GM18907 (cell line): Measurements from ENCODE around the gene OR4A47.
"Not testable (repeated sequence)": the region's sequence is repeated elsewhere in the genome, so short reads cannot be mapped to it uniquely, and the experiment has no call there.

Source experiments
- ATAC-seq: cut with Tn5 transposase; IDR thresholded peaks from one replicate; pipeline ENCODE4 v1.9.1; 2021; ENCODE audit warnings: mild to moderate bottlenecking, moderate library complexity; ENCODE audit not compliant: unreplicated experiment

OR4A47 gene

DNA sequence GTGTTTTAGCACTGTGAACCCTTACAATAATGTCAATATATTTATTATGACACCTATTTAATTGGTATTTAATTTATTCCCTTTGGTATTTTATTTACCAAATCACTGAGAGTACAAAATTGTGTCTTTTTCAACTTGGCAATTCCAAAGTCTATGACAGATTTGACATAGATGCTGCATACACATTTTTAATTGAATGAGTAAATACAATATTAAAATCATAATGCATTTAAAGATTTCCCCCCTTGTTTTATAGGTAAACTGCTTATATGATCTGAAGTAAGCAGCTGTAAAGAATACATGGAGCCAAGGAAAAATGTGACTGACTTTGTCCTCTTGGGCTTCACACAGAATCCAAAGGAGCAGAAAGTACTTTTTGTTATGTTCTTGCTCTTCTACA lies at the start of gene OR4A47:
Gene OR4A47 (plus strand): TSS at position 301 of the 400 bp plus-strand sequence. CDS start 0 bp downstream, at position 301.
- ATAC-seq = not testable (repeated sequence)

- ATAC-seq = not testable (repeated sequence)
These were observed 32.7 kb upstream of the OR4A47 start for GRCh38 chr11:48455909-48456308.

GRCh38 chr11:48473966-48474365 lies 14.6 kb upstream of the OR4A47 start:
- ATAC-seq = not testable (repeated sequence)

DNA sequence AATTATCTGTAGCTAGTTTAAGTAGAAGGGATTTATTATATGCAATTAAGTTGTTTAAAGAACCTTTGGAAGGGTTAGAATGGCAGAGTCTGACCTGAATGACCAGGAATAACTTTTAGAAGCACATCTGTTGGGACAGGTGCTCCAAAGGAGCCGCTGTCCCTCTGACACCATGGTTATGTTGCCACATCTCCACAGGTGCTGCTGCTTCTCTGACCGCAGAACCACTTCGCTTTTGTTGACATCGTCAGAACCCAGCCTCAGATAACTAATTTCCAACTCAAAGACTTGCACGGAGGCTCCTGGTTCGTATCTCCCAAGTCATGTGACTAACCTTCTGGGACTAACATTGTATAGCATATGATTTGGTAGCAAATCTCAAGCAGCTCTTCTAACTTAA lies 13.9 kb upstream of the OR4A47 start:
- ATAC-seq = not testable (repeated sequence)

- not testable (repeated sequence) for ATAC-seq
These were observed 17.6 kb downstream of the OR4A47 start for GRCh38 chr11:48506169-48506568.

- ATAC-seq = no peak
These were observed 50.4 kb downstream of the OR4A47 start for GRCh38 chr11:48538991-48539390.
